ENCODE measurements around the gene WDFY4.

Gene WDFY4

DNA sequence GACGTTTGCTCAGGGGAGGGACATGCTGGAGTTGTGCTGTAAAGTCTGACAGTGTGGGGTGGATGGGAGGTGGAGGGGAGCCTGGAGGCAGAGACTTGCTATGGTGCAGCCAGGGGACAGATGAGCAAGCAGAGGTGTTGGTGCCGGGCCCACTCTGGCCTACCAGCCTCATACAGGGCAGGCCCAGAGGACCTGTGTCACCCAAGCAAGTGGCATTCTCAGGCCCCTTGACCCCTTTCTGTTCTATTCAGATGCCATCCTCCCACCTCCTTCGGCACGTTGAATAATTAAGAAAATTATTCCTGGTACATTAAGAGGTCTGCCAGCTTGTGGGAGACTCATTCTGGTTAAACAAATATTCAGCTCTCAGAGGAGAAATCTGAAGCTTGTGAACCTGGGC lies 8.5 kb downstream of the WDFY4 start:
- no peak for DNase-seq

- DNase-seq = no peak
Observed at GRCh38 chr10:48694371-48695030, 9.8 kb downstream of the WDFY4 start.

DNA sequence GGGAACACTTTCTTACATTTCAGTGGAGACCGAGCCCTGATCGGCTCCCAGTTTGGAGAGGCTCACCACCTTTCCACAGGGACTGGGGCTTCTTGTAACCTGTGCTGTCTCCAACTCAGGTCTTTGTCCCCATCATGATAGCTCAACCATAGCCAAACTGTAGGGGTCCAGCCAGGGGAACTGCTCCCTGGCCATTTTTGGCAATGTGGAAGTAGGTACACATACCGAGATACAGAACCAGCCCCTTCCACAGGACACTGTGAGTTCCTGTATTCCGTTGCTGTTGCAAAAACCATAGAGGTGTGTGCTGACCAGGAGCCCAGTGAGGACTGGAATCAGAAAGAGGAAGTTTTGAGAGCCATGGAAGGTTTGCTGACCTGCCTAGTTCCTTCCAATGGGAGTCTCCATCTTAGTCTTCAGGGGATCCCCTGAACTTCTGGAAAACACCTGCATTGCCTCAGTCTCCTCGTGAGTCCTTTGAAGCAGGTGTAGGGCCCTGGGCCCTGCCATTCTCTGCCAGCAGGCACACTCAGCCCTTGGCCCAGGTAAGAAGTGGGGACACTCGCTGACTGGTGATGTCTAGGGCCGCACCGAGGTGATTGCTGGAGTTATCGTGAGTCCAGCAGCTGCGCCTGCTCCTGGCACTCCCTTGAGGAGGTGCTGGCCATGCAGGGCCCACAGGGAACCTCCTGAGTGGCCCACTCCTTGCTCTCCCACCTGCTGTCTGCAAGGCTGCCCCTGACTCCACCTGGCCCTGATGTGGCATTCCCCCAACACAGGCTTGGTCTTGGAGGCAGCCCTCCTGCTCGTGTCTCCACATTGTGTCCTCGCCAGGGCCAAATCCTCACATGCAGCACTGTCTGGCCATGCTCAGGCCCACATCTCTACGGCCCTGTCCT lies 11.2 kb downstream of the WDFY4 start:
- DNase-seq = no peak

GRCh38 chr10:48696535-48696873 lies 11.8 kb downstream of the WDFY4 start:
- no peak for DNase-seq

GRCh38 chr10:48697091-48697490 lies 12.4 kb downstream of the WDFY4 start:
- no peak for DNase-seq

DNA sequence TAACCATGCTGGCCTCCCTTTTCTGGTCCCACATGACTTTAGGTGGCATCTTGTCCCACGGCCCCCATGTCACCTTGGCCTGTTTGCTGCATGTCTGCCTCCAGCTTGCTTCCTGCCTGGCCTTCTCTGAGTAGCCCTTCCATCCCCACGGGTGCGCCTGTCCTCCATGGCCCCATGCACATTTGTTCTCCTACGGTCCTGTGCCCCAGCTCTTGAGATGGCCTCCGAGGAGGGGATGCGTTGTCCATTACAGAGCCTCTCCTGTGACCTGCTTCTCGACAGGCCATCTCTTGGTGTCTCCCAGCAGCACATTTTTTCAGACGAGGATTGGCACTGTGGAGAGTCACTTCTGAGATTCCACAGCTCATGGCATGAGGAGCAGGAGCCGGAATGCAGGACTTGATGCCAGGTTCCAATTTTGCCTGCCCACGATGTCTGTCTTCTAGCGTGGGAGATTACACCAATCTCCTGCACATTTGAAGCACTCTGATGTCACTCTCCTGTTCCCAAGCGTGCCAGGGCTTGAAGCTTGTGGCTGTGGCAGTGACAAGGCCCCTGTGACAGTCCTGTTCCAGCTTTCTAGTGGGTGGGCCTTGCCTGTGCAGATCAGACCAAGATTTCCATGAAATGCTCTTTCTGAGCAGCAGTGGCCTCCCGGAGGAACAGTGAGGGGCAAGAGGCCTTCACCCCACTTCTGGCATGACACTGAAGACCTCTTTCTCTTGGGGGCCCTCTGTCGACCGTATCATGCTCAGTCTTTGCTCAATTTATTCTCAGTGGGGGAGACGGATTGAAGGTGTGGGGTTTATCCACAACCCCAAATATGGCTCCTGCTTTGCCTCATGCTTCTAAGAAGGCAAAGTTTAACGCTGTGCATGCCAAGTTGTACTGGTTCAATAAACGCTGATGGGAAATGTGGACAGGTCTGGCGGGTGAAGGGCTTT lies 13.4 kb downstream of the WDFY4 start:
- no peak for DNase-seq

DNA sequence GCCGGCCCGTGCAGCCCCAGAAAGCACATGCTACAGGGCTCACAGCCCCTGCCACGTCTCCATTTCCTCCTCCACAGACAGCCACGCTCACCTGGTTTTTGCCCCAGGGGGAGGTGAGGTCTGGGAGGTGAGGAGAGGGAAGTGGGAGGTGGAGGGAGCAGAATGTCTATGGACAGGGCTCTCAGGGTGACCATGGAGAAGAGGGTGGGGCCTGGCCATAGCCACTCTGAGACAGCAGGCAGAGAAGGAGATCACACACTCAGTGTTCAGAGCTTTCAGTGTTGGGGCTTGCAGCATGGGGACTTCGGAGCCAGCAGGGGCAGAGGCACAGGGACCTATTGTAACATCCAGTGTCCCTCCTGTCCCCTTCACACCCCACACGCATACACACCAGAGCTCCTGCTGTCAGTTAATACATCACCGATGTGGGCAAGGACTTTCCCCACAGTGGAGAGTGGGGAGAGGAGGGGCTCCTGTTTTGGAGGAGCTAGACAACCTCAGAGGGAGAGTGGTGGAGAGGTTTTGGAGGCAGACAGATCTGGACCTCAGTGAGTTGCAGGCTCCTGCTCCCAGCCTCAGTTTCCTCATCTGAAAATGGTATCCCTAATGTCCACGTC lies 14.4 kb downstream of the WDFY4 start:
- no peak for DNase-seq

DNA sequence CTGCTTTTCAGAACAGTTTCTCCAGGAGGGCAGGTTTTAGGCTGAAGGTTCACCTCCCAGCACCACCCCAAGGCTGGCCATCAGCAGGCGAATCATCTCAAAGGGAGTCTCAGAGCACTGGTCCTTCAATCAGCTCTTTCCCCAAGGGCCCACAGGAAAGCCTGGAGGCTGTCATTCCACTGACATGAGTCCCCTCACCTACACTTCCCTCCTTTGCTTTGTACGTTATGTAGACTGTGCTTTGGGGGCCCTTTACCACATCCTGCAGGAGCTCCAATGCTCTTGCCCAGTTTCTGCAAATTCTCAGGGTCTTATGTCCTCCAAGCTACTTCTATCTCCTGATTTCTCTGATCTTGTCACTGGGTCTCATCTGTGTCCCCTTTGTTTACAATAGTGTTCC lies 15.4 kb downstream of the WDFY4 start:
- DNase-seq = no peak

DNA sequence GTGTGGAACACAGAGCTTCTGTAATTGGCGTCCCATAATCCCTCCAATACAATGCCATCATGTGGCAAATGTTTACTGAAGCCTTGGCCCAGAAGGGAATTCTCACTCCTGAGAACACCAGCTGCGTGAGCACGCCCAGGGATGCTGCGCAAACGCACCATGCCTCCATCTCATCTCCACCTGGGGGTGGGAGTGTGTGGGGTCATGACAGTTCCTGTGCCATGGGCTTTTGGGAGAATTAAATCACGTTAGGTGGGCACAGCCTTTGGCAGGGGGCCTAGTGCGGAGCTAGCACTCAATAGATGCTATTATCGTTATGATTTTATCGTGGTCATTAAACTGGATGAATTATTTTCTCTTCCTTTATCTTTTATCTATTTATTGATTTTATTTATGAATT lies 15.8 kb downstream of the WDFY4 start:
- no peak for DNase-seq

DNA sequence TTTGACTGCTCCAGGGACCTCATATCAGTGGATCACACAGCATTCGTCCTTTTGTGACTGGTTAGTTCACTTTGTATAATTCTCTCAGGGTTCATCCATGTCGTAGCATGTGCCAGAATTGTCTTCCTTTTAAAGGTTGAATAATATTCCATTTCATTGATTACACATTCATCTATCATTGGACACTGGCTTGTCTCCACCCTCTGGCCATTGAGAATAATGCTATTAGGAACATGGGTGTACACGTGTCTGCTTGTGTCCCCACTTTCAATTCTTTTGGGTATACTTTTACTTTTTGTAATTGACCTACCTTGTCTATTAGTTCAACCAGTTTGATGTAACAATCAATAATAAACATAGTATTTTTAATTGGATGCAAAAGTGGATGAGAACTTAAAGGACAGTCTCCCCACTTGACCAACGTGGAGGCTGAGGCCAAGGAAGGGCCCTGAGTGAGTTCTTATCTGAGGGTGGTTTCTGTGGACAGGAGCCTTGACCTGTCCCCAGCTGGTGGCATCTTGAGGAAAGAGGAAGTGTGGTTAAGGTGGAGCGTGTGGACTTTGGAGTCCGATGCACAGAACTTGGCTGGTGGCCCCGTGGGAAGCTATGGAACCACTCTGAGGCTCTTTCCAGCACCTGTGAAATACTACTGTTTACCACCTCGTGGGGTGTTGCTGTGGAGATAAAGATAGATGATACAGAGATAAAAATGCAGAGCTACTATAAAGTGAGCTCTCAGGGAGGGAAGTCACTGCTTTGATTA lies 16.6 kb downstream of the WDFY4 start:
- DNase-seq = no peak

DNA sequence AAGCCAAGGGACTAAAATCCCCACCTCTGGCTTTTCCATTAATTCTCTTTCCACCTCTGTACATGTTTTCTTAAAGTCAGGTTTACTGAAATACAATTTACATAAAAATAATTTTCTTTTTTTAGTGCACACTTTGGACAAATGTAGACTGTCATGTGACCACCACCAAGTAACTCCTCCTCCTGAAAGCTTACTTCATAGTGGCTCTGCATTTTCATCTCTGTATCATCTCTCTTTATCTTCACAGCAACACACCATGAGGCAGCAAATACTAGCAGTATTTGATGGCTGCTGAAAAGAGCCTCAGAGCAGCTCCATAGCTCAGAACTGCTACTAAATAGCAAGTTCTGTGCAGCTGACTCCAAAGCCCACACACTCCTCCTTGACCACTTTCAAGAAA lies 17.3 kb downstream of the WDFY4 start:
- DNase-seq = no peak

- DNase-seq = no peak
Observed at GRCh38 chr10:48703531-48704122, 19.0 kb downstream of the WDFY4 start.

DNA sequence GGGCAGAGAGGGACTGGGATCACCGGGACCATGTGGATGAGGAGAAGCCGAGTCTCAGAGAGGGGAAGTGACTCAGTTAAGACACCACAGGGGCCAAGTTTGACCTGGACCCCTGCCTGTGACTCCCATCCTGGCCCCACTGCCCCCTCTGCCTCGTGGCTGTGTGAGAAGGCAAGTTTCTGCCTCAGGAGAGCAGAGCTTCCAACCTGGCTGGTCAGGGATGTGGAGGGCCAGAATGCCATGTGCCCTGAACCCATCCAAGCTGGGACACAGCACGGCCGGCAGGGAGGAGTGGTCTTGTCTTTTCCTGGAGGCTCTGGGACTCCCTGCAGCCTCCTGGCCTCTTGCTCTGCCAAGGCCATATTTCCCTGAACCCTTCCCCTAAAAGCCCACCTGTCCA lies 19.5 kb downstream of the WDFY4 start:
- no peak for DNase-seq

GRCh38 chr10:48705401-48705938 lies 20.8 kb downstream of the WDFY4 start:
- no peak for DNase-seq

- no peak for DNase-seq
Observed at GRCh38 chr10:48707472-48707871, 22.8 kb downstream of the WDFY4 start.

DNA sequence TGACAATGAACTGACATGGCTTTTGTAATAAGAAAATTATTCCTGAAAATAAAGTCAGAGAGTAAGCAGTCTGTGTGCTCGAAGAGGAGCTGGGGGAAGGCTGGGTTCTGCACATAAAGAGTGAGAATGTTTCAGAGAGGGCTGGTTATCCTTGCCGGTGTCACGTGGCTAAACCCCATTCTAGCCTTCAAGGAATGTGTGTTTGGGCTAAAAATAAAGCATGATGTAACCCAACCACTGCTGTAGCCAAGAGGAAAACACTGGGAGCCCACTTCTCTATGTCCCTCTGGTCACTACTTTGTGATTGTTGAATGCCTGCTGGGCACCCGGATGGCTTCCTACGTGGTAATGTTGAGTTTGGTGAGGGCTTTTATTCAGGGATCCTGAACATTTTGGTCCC lies 23.5 kb downstream of the WDFY4 start:
- DNase-seq = no peak

- no peak for DNase-seq
Observed at GRCh38 chr10:48710647-48711275, 26.1 kb downstream of the WDFY4 start.

DNA sequence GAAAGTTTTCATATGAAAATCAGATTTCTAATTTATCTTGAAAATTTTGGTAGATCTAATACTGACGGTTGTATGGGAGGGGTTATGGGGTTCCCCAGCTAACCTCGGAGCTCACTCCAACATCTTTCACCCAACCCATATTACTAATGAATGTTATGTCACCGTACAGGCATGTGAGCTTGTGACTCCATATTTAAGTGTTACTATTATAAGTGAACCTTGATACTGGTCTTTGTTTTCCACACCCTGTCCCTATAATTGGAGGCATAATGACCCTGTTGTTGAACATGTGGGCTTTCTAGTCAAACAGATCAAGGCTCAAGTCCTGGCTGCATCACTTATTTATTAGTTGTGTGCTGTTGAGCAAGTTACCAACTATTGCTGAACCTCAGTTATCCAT lies 27.2 kb downstream of the WDFY4 start:
- no peak for DNase-seq

- DNase-seq = no peak
Observed at GRCh38 chr10:48714088-48714487, 29.4 kb downstream of the WDFY4 start.

GRCh38 chr10:48716416-48716815 lies 31.7 kb downstream of the WDFY4 start:
- no peak for DNase-seq

DNA sequence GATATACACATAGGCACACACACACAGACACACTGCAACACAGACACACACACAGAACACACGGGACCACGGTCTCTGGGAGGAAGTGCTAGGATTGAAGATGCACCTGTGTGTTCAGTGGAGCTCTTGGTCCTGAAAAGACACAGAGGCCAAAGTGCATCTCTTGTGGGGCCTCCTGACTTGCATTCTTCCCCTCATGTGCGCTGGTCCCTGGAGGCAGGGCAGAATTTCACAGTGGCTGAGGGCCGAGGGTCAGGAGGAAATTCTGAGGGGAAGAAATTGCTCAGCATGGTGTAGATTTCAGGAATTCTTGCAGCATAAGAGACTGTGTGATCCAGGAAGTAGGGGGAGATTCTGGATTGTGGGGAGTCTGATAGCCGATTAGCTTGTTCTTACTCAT lies 35.9 kb downstream of the WDFY4 start:
- no peak for DNase-seq

Measured in NCI-H510A (cell line).